Measurements from ENCODE around the gene DNAJC3. TPM values are rescaled to one million over a fixed set of nuclear protein-coding genes. Genes with fewer than 3 reads are reported as not detected.

DNAJC3 gene
- polyA plus RNA-seq (ENCODE audit: low read depth in 6 of 6) = 10 to 100 TPM in 5 of 6 donors, 1 to 10 TPM in 1; 8.3 to 16.4 (median 13.3) TPM

DNA sequence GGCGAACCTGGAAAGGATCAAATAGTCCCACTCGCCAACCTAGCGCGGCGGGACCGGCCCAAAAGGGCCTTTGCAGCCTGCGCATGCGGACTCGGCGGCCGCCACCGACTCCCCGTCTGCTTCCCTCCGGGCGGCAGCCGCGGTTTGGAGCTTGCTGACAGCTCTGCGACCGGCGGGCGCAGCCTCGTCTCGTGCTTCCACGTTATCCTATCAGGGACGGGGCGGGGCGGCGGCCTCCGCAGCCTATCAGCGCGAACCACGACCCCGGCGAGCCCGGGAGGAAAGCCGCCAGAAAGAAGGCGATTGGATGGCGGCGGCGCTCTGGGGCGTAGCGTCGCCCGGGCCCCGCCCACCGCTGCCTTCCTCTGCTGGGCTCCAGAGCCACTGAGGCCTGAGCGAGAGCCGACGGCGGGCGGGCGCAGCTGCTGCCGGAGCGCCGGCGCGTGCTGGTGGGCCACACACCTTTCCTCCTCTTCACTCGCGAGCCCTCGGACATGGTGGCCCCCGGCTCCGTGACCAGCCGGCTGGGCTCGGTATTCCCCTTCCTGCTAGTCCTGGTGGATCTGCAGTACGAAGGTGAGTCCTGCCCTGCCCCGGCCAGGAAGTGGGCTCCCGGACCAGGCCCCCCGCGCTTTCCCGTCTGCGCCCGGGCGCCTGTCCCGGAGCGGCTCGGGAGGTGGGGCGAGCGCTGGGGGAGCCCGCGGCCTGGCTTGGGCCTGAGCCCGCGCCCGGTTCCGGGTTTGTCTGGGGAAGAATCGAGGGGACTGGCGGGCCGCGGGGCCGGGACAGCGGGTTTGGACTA lies at the start of gene DNAJC3:
Gene DNAJC3, plus strand, starts transcription at position 378 of the 802 bp plus-strand sequence. Its CDS starts 117 bp downstream, at position 495.
- Mint-ChIP-seq H3K4me1 (peaks cover 46 to 62% (median 57%) of the 10 kb centered on the region in 3 donors), H3K27ac (peak within 1 kb of the TSS; percentile 80 to 99 (median 95)), H3K36me3 (peaks cover 3 to 7% of the 10 kb centered on the region in 2 donors), H3K4me3 (peak within 1 kb of the TSS; percentile 91 to 99 (median 96)), H3K27me3 (no peaks in the 10 kb centered on the region), H3K9me3 (peaks cover 0 to 12% (median 5%) of the 10 kb centered on the region in 7 donors)
- peak; percentile 99 for DNase-seq
- peak; percentile 91 to 93 for ATAC-seq (ENCODE audit: low read depth in 2 of 2)

- Mint-ChIP-seq H3K4me1 (no peaks in the 10 kb centered on the region), H3K27me3 (peaks cover 20 to 32% (median 20%) of the 10 kb centered on the region in 3 donors), H3K9me3 (peaks cover 0 to 1% (median 0%) of the 10 kb centered on the region in 7 donors), H3K36me3 (no peaks in the 10 kb centered on the region), H3K4me3 (no peak overlapping the region), H3K27ac (no peak overlapping the region)
- ATAC-seq (ENCODE audit: low read depth in 2 of 2) (no peak), DNase-seq (no peak)
These were observed 49.3 kb upstream of the DNAJC3 start for GRCh38 chr13:95627590-95627989.

DNA sequence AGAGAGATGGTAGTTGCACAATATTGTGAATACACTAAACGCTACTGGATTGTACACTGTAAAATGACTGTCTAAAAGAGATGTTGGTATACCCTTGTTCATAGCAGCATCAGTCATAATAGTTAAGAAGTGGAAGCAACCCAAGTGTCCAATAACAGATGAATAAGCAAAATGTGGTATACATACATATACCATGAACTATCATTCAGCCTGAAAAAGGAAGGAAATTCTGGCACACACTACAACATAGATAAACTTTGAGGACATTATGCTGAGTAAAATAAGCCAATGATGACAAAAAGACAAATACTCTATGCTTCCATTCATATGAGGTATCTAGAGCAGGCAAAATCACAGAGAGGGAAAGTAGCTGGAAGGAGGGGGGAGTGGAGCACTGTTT lies 48.5 kb upstream of the DNAJC3 start:
- no peak overlapping the region for H3K4me3 Mint-ChIP-seq
- H3K9me3 Mint-ChIP-seq = peaks cover 0 to 1% (median 0%) of the 10 kb centered on the region in 7 donors
- ATAC-seq (ENCODE audit: low read depth in 2 of 2) (no peak), DNase-seq (no peak)
- peaks cover 23 to 33% (median 23%) of the 10 kb centered on the region in 3 donors for H3K27me3 Mint-ChIP-seq
- no peaks in the 10 kb centered on the region for H3K36me3 Mint-ChIP-seq
- no peaks in the 10 kb centered on the region for H3K4me1 Mint-ChIP-seq
- no peak overlapping the region for H3K27ac Mint-ChIP-seq

GRCh38 chr13:95629071-95629470 lies 47.9 kb upstream of the DNAJC3 start:
- Mint-ChIP-seq H3K9me3 (peaks cover 0 to 1% (median 0%) of the 10 kb centered on the region in 7 donors), H3K36me3 (no peaks in the 10 kb centered on the region), H3K4me1 (no peaks in the 10 kb centered on the region), H3K27me3 (peaks cover 23 to 37% (median 26%) of the 10 kb centered on the region in 3 donors), H3K4me3 (no peak overlapping the region), H3K27ac (no peak overlapping the region)
- DNase-seq (no peak), ATAC-seq (ENCODE audit: low read depth in 2 of 2) (no peak)

GRCh38 chr13:95630593-95630992 lies 46.3 kb upstream of the DNAJC3 start:
- Mint-ChIP-seq H3K27ac (no peak overlapping the region), H3K36me3 (no peaks in the 10 kb centered on the region), H3K4me1 (no peaks in the 10 kb centered on the region), H3K4me3 (no peak overlapping the region), H3K27me3 (peaks cover 20 to 29% (median 26%) of the 10 kb centered on the region in 3 donors), H3K9me3 (peaks cover 0 to 1% (median 0%) of the 10 kb centered on the region in 7 donors)
- ATAC-seq (ENCODE audit: low read depth in 2 of 2) (no peak), DNase-seq (no peak)

- H3K4me1 Mint-ChIP-seq = peaks cover 0 to 6% (median 0%) of the 10 kb centered on the region in 3 donors
These were observed 40.1 kb upstream of the DNAJC3 start for GRCh38 chr13:95636853-95637252.

GRCh38 chr13:95641291-95642027 lies 35.5 kb upstream of the DNAJC3 start:
- no peak overlapping the region for H3K4me3 Mint-ChIP-seq
- H3K27me3 Mint-ChIP-seq = peaks cover 41 to 49% (median 45%) of the 10 kb centered on the region in 3 donors
- no peak for DNase-seq
- ATAC-seq (ENCODE audit: low read depth in 2 of 2) = no peak
- H3K27ac Mint-ChIP-seq = no peak overlapping the region
- H3K4me1 Mint-ChIP-seq = peaks cover 4 to 13% (median 5%) of the 10 kb centered on the region in 3 donors
- no peaks in the 10 kb centered on the region for H3K9me3 Mint-ChIP-seq
- no peaks in the 10 kb centered on the region for H3K36me3 Mint-ChIP-seq

More at GRCh38 chr13:95636853-95637252, 40.1 kb upstream of the DNAJC3 start:
- H3K36me3 Mint-ChIP-seq = no peaks in the 10 kb centered on the region
- no peak overlapping the region for H3K27ac Mint-ChIP-seq
- H3K27me3 Mint-ChIP-seq = peaks cover 35 to 53% (median 47%) of the 10 kb centered on the region in 3 donors
- H3K9me3 Mint-ChIP-seq = no peaks in the 10 kb centered on the region
- H3K4me3 Mint-ChIP-seq = no peak overlapping the region
- ATAC-seq (ENCODE audit: low read depth in 2 of 2) (no peak), DNase-seq (no peak)

GRCh38 chr13:95642028-95642621 lies 34.8 kb upstream of the DNAJC3 start:
- Mint-ChIP-seq H3K36me3 (no peaks in the 10 kb centered on the region), H3K4me3 (no peak overlapping the region), H3K4me1 (peaks cover 4 to 13% (median 5%) of the 10 kb centered on the region in 3 donors), H3K27ac (no peak overlapping the region), H3K27me3 (peaks cover 40 to 51% (median 45%) of the 10 kb centered on the region in 3 donors), H3K9me3 (no peaks in the 10 kb centered on the region)
- no peak for DNase-seq
- ATAC-seq (ENCODE audit: low read depth in 2 of 2) = no peak

GRCh38 chr13:95642999-95643398 lies 33.9 kb upstream of the DNAJC3 start:
- Mint-ChIP-seq H3K27me3 (peaks cover 39 to 60% (median 45%) of the 10 kb centered on the region in 3 donors), H3K4me1 (peaks cover 4 to 13% (median 5%) of the 10 kb centered on the region in 3 donors), H3K36me3 (no peaks in the 10 kb centered on the region), H3K27ac (no peak overlapping the region), H3K4me3 (peak overlapping the region in 2 of 8 donors; percentile 6 to 47), H3K9me3 (no peaks in the 10 kb centered on the region)
- no peak for ATAC-seq (ENCODE audit: low read depth in 2 of 2)
- DNase-seq = no peak

DNA sequence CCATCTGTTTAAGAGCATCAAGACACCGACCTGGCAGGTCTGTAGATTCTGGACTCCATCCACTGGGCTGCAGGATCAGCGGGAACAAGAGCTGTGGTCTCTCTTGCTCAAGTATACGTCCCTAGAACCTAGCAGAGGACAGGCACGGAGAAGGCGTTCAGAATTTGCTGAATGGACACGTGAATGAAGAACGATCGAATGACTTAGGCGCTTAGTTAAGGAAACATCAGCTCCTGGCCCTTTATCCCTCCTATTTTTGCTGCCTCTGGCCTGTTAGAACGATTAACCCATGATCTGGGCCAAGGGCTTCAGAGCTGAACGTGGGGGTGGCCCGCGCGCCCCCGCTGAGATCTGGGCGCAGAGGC lies 33.4 kb upstream of the DNAJC3 start:
- Mint-ChIP-seq H3K27ac (no peak overlapping the region), H3K4me3 (peak overlapping the region in 6 of 8 donors; percentile 48 to 78 (median 58)), H3K9me3 (no peaks in the 10 kb centered on the region), H3K4me1 (peaks cover 4 to 13% (median 5%) of the 10 kb centered on the region in 3 donors), H3K36me3 (no peaks in the 10 kb centered on the region), H3K27me3 (peaks cover 37 to 58% (median 42%) of the 10 kb centered on the region in 3 donors)
- DNase-seq (no peak), ATAC-seq (ENCODE audit: low read depth in 2 of 2) (no peak)

- Mint-ChIP-seq H3K27ac (no peak overlapping the region), H3K4me1 (peaks cover 4 to 13% (median 5%) of the 10 kb centered on the region in 3 donors), H3K4me3 (peak overlapping the region in 6 of 8 donors; percentile 53 to 78 (median 64)), H3K9me3 (peaks cover 0 to 3% (median 0%) of the 10 kb centered on the region in 7 donors), H3K36me3 (no peaks in the 10 kb centered on the region), H3K27me3 (peaks cover 36 to 58% (median 37%) of the 10 kb centered on the region in 3 donors)
- DNase-seq (no peak), ATAC-seq (ENCODE audit: low read depth in 2 of 2) (no peak)
These were observed 32.9 kb upstream of the DNAJC3 start for GRCh38 chr13:95643936-95644598.

GRCh38 chr13:95644601-95645052 lies 32.3 kb upstream of the DNAJC3 start, which contains the start of gene DZIP1:
TSS of gene DZIP1 (minus strand) at chr13:95644706. CDS start at chr13:95642029, 2,677 bp downstream.
- ATAC-seq (ENCODE audit: low read depth in 2 of 2) = no peak
- peaks cover 4 to 13% (median 5%) of the 10 kb centered on the region in 3 donors for H3K4me1 Mint-ChIP-seq
- H3K36me3 Mint-ChIP-seq = no peaks in the 10 kb centered on the region
- no peak within 1 kb of the TSS for H3K27ac Mint-ChIP-seq
- DNase-seq = no peak
- H3K9me3 Mint-ChIP-seq = peaks cover 0 to 3% (median 0%) of the 10 kb centered on the region in 7 donors
- H3K4me3 Mint-ChIP-seq = peak within 1 kb of the TSS; percentile 26 to 88 (median 75)
- H3K27me3 Mint-ChIP-seq = peaks cover 34 to 56% (median 36%) of the 10 kb centered on the region in 3 donors
